H1 (cell line): ENCODE measurements around the gene RAB44. TPM values are rescaled to one million over a fixed set of nuclear protein-coding genes. Genes with fewer than 3 reads are reported as not detected.

ENCODE experiments used
- CTCF ChIA-PET: fragments of 300-600 bp; sonication (Branson Sonifier 250); formaldehyde crosslinking; loops from one replicate; lab custom pipeline; 2021; ENCODE audit not compliant: partially characterized antibody; lab: Charles Lee
- POLR2A ChIA-PET: fragments of 300-600 bp; sonication (Branson Sonifier 250); formaldehyde crosslinking; loops from one replicate; lab custom pipeline; 2021; ENCODE audit warnings: inconsistent platforms; ENCODE audit not compliant: partially characterized antibody; lab: Charles Lee
- DNase-seq, 2 experiments: peaks; one replicate each; pipeline versions ENCODE4 v3.0.0 to v3.0.0-alpha.2; 2010 to 2022; ENCODE audit warnings: low spot score in 2 of 2, low read depth in 1 of 2, mixed read lengths in 1 of 2
- FAIRE-seq: peaks from 2 replicates; lab custom pipeline; 2011; peaks lifted over from hg19 to GRCh38; lab: Jason Lieb, UNC
- H2AFZ ChIP-seq: 2 replicates; pipeline ENCODE4 v1.8.1; 2012; ENCODE audit warnings: low read length, inconsistent platforms
- H2AK5ac ChIP-seq: 2 replicates; pipeline ENCODE4 v1.6.1; 2013; ENCODE audit warnings: low read depth, low read length
- H2BK120ac ChIP-seq: replicated peaks from 2 replicates; pipeline ENCODE3; 2013; ENCODE audit warnings: low read depth, low read length, inconsistent platforms
- H2BK12ac ChIP-seq: 2 replicates; pipeline ENCODE4 v1.6.1; 2013; ENCODE audit warnings: low read depth, low read length
- H2BK15ac ChIP-seq: 2 replicates; pipeline ENCODE4 v1.6.1; 2013; ENCODE audit warnings: low read length
- H2BK20ac ChIP-seq: 2 replicates; pipeline ENCODE4 v1.6.1; 2013; ENCODE audit warnings: low read length
- H2BK5ac ChIP-seq: 2 replicates; pipeline ENCODE4 v1.6.1; 2013; ENCODE audit warnings: low read depth, low read length
- H3K14ac ChIP-seq: 2 replicates; pipeline ENCODE4 v1.6.1; 2013; ENCODE audit warnings: inconsistent platforms; ENCODE audit not compliant: insufficient read length
- H3K18ac ChIP-seq: 2 replicates; pipeline ENCODE4 v1.6.1; 2013; ENCODE audit warnings: low read length; ENCODE audit errors: extremely low read depth
- H3K23ac ChIP-seq: 2 replicates; pipeline ENCODE4 v1.6.1; 2013; ENCODE audit warnings: inconsistent platforms; ENCODE audit not compliant: insufficient read length
- H3K23me2 ChIP-seq: 2 replicates; pipeline ENCODE4 v1.6.1; 2013; ENCODE audit warnings: low read depth, low read length
- H3K27ac ChIP-seq: 2 replicates; pipeline ENCODE4 v1.6.1; 2011; ENCODE audit warnings: low read depth, low read length, inconsistent platforms
- H3K27me3 ChIP-seq, 4 experiments: replicated peaks in 1 of 4; 1 replicate in 1 of 4; 2 replicates in 3 of 4; pipeline versions ENCODE4 v1.6.1 to v1.8.1; 2011 to 2013; ENCODE audit warnings: low read length in 3 of 4, mild to moderate bottlenecking in 3 of 4, inconsistent platforms in 2 of 4, mixed read lengths in 2 of 4, moderate library complexity in 1 of 4; ENCODE audit not compliant: control insufficient read depth in 3 of 4, insufficient read depth in 3 of 4; ENCODE audit errors: extremely low read depth in 1 of 4
- H3K36me3 ChIP-seq, 4 experiments: 2 replicates each; pipeline versions ENCODE4 v1.6.1 to v1.8.1; 2011 to 2013; ENCODE audit warnings: mild to moderate bottlenecking in 4 of 4, low read length in 3 of 4, moderate library complexity in 2 of 4, control low read depth in 1 of 4, inconsistent platforms in 1 of 4; ENCODE audit not compliant: insufficient read depth in 4 of 4, control insufficient read depth in 2 of 4
- H3K4ac ChIP-seq: replicated peaks from 2 replicates; pipeline ENCODE3; 2013; ENCODE audit warnings: low read length, low read depth, mixed read lengths, inconsistent platforms; ENCODE audit not compliant: insufficient read length
- H3K4me1 ChIP-seq, 4 experiments: replicated peaks in 1 of 4; 1 replicate in 1 of 4; 2 replicates in 3 of 4; pipeline versions ENCODE4 v1.6.1 to v1.8.1; 2011 to 2013; ENCODE audit warnings: low read length in 3 of 4, inconsistent platforms in 2 of 4, mixed read lengths in 1 of 4; ENCODE audit not compliant: insufficient read depth in 4 of 4, control insufficient read depth in 3 of 4
- H3K4me2 ChIP-seq, 2 experiments: 2 replicates each; pipeline versions ENCODE4 v1.6.1 to v1.8.1; 2011 to 2013; ENCODE audit warnings: low read depth in 2 of 2, low read length in 2 of 2, control low read depth in 1 of 2, inconsistent platforms in 1 of 2, mild to moderate bottlenecking in 1 of 2; ENCODE audit not compliant: insufficient read depth in 1 of 2
- H3K4me3 ChIP-seq, 4 experiments: fragments of 200-600, 300-600 bp in 1 of 4; sonication (generic), shearing (Covaris generic), sonication (Bioruptor Twin) in 1 of 4; 2 replicates each; pipeline versions ENCODE4 v1.5.1 to v1.8.1; 2011 to 2016; ENCODE audit warnings: low read length in 4 of 4, low read depth in 3 of 4, control low read depth in 2 of 4, inconsistent platforms in 2 of 4, mild to moderate bottlenecking in 2 of 4, mixed read lengths in 1 of 4, moderate library complexity in 1 of 4; ENCODE audit not compliant: insufficient read depth in 2 of 4; ENCODE audit errors: extremely low read depth in 1 of 4
- H3K56ac ChIP-seq: replicated peaks from 2 replicates; pipeline ENCODE3; 2013; ENCODE audit warnings: low read depth, mild to moderate bottlenecking, mixed read lengths, low read length, inconsistent platforms; ENCODE audit not compliant: insufficient read length
- H3K79me1 ChIP-seq: 2 replicates; pipeline ENCODE4 v1.6.1; 2013; ENCODE audit warnings: low read depth, low read length, control low read depth
- H3K79me2 ChIP-seq, 2 experiments: 2 replicates each; pipeline versions ENCODE4 v1.6.1 to v1.8.1; 2012 to 2013; ENCODE audit warnings: low read length in 2 of 2, mild to moderate bottlenecking in 2 of 2, inconsistent platforms in 1 of 2; ENCODE audit not compliant: insufficient read depth in 2 of 2, control insufficient read depth in 1 of 2
- H3K9ac ChIP-seq, 4 experiments: replicated peaks in 1 of 4; 1 replicate in 1 of 4; 2 replicates in 3 of 4; pipeline versions ENCODE4 v1.6.1 to v1.8.1; 2011 to 2013; ENCODE audit warnings: low read depth in 3 of 4, low read length in 3 of 4, control low read depth in 2 of 4, mild to moderate bottlenecking in 2 of 4, moderate library complexity in 2 of 4, inconsistent platforms in 1 of 4; ENCODE audit errors: extremely low read depth in 1 of 4
- H3K9me3 ChIP-seq, 2 experiments: 2 replicates each; pipeline versions ENCODE4 v1.6.1 to v1.8.1; 2012 to 2013; ENCODE audit warnings: mild to moderate bottlenecking in 2 of 2, moderate library complexity in 2 of 2, control low read depth in 1 of 2, inconsistent platforms in 1 of 2, low read depth in 1 of 2, low read length in 1 of 2, mixed read lengths in 1 of 2; ENCODE audit not compliant: insufficient read depth in 2 of 2
- H4K20me1 ChIP-seq, 2 experiments: replicated peaks in 1 of 2; 2 replicates each; pipeline versions ENCODE3 to v1.8.1; 2011 to 2013; ENCODE audit warnings: inconsistent platforms in 2 of 2, low read length in 2 of 2, mild to moderate bottlenecking in 1 of 2; ENCODE audit not compliant: insufficient read depth in 2 of 2, control insufficient read depth in 1 of 2
- H4K5ac ChIP-seq: 2 replicates; pipeline ENCODE4 v1.6.1; 2013; ENCODE audit warnings: low read length, low read depth, mixed read lengths, inconsistent platforms; ENCODE audit not compliant: insufficient read length
- H4K8ac ChIP-seq: 2 replicates; pipeline ENCODE4 v1.8.0; 2013; ENCODE audit warnings: mild to moderate bottlenecking, moderate library complexity, low read length, inconsistent platforms; ENCODE audit not compliant: insufficient read depth; ENCODE audit errors: extremely low read depth
- H4K91ac ChIP-seq: replicated peaks from 2 replicates; pipeline ENCODE3; 2013; ENCODE audit warnings: low read length, mixed read lengths, inconsistent platforms; ENCODE audit not compliant: insufficient read length
- HDAC2 ChIP-seq, 2 experiments: fragments of 300-600 bp in 1 of 2; sonication (generic) in 1 of 2; IDR thresholded peaks; 2 replicates each; pipeline ENCODE4 v1.6.1; 2011 to 2012; ENCODE audit warnings: low read depth in 2 of 2, low read length in 2 of 2, mild to moderate bottlenecking in 2 of 2, moderate library complexity in 2 of 2, borderline replicate concordance in 1 of 2, inconsistent platforms in 1 of 2
- KDM1A ChIP-seq: fragments of 200-600, 300-600 bp; sonication (generic); IDR thresholded peaks from 2 replicates; pipeline ENCODE4 v1.7.1; 2016; ENCODE audit warnings: mild to moderate bottlenecking, low read length, borderline replicate concordance
- SP4 ChIP-seq: IDR thresholded peaks from 2 replicates; pipeline ENCODE4 v1.6.1; 2012; ENCODE audit warnings: low read length, inconsistent platforms
- WGBS, 2 experiments: shearing (Covaris generic) in 1 of 2; methylation state at CpG; one replicate each; pipeline versions ENCODE4 v1.1.6 to v1.1.7; 2013 to 2015; ENCODE audit warnings: low lambda C conversion rate in 2 of 2, mixed read lengths in 2 of 2, inconsistent platforms in 1 of 2, low coverage in 1 of 2, missing lambda C conversion rate in 1 of 2; ENCODE audit not compliant: insufficient replicate concordance in 2 of 2, insufficient coverage in 1 of 2, insufficient read length in 1 of 2; ENCODE audit errors: extremely low coverage in 1 of 2, missing lambda C conversion rate in 1 of 2; 5-methylcytosine and 5-hydroxymethylcytosine counted together
- polyA plus RNA-seq, 7 experiments: library from polyadenylated mRNA; depleted of rRNA in 3 of 7; stranded (reverse) in 5 of 7; unstranded in 2 of 7; fragments of >200 nt in 5 of 7; fragments of 200-250 nt in 2 of 7; gene quantifications; 1 replicate in 5 of 7; 2 replicates in 1 of 7; 4 replicates in 1 of 7; pipeline versions ENCODE4 v1.2.1 to v1.2.3, GENCODE V29; 2011 to 2013; ENCODE audit warnings: missing spikeins in 2 of 7, mixed read lengths in 2 of 7
- total RNA-seq: library from RNA; stranded (reverse); fragmentation: NEBNext Ultra II Directional; extraction: Animal tissue kit (Norgen Biotek cat#: 25700); gene quantifications from 2 replicates; pipeline ENCODE4 v1.2.1, GENCODE V29; 2021

Gene RAB44
- total and polyA plus RNA-seq, 2 of the 8 experiments (the other 6 are each of a cell fraction or from before 2014, with no cell fraction given) = 0.02 TPM; not detected in 1

DNA sequence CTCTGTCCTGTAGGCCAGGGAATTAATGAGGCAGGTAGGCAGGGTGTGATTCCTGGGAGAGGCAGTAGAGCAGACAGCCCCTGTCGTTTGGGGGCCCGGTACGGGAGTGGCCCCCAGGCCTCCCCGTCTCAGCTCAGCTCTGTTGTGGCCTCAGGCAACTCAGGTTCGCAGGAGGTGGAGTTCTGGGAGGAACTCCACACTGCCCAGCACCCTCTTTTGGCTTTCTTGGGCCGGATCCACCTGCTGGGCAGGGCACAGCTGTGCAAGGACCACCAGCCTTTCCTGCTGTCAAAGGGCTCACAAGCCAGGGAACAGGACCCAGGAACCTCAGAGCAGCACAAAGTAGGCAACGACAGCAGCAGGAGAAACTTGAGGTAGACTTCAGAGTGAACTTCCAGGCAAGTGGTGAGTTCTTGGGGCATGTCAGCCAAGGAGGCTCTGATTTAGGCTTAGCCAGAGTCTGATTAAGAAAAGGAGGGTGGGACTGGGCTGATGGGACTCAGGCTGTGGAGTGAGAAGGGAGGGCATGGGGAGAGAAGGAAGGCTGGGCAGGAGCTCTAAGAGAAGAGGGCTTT lies 36.9 kb downstream of the RAB44 start:
- Histone ChIP-seq H3K18ac (no peak overlapping the region), H2AK5ac (no peak overlapping the region), H2BK15ac (no peak overlapping the region), H4K8ac (no peak overlapping the region), H3K23ac (no peak overlapping the region), H3K4me2 (no peak overlapping the region), H3K23me2 (no peaks in the 10 kb centered on the region; the same call in 1 of the 2 replicates), H3K27me3 (no peaks in the 10 kb centered on the region; a peak in 1 of 7 replicates), H2AFZ (no peak overlapping the region), H3K27ac (no peak overlapping the region), H2BK20ac (no peak overlapping the region), H2BK120ac (no peak overlapping the region), H3K4me1 (peaks cover 2 to 12% (median 6%) of the 10 kb centered on the region in 4 experiments; a peak in 5 of 7 replicates), H2BK5ac (no peak overlapping the region), H3K4ac (no peak overlapping the region), H3K79me1 (no peaks in the 10 kb centered on the region), H3K9me3 (no peaks in the 10 kb centered on the region), H3K9ac (no peak overlapping the region), H3K4me3 (no peak overlapping the region), H3K79me2 (no peaks in the 10 kb centered on the region), H3K56ac (no peak overlapping the region), H3K36me3 (no peaks in the 10 kb centered on the region), H2BK12ac (no peak overlapping the region), H4K91ac (no peak overlapping the region), H4K5ac (no peak overlapping the region), H3K14ac (no peak overlapping the region), H4K20me1 (no peaks in the 10 kb centered on the region)
- CTCF ChIA-PET = interaction anchor here (1.0 to 3.5 kb wide), 7 partner anchors 11 to 119 kb away, joined by 3 to 22 read pairs (median 7); no protein-coding TSS in a partner anchor
- DNase-seq (no peak), FAIRE-seq (no peak)
- TF ChIP-seq HDAC2 (IDR thresholded peaks at IDR 0.05; ENCODE audit: borderline replicate concordance in 1 of 2, low read depth in 2 of 2, low read length in 2 of 2) = peak in 1 of 2 experiments; percentile 76; a peak in 1 of 4 replicates
- no peak for TF ChIP-seq SP4
- peak; percentile 94 for TF ChIP-seq KDM1A
- POLR2A ChIA-PET = interaction anchor here (0.9 kb wide), 1 partner anchor 141 kb away, joined by 4 read pairs; no protein-coding TSS in a partner anchor
- 94% methylated on average over 7 of the region's 7 CpGs; no CpG with 5 or more reads in 1 of the 2 experiments for WGBS, 2 experiments
